Activated B cell treated with CpG ODN at 0.5 μM for 24 hours (primary cell): ENCODE data around the gene OR51E1. TPM values are rescaled to one million over a fixed set of nuclear protein-coding genes. Genes with fewer than 3 reads are reported as not detected.

ENCODE experiments used
- ATAC-seq: fragments of 200-7000 bp; cut with Tn5 transposase; one replicate; pipeline ENCODE4 v1.10.0; 2021; ENCODE audit warnings: low read depth, mild to moderate bottlenecking, moderate library complexity
- CTCF ChIA-PET: fragments of 350-600 bp; sonication (Branson Sonifier 250); formaldehyde crosslinking; loops from one replicate; lab custom pipeline; 2021; ENCODE audit warnings: antibody characterized with exemption; lab: Charles Lee
- POLR2A ChIA-PET: fragments of 350-600 bp; sonication (Branson Sonifier 250); formaldehyde crosslinking; loops from one replicate; lab custom pipeline; 2021; ENCODE audit warnings: antibody characterized with exemption; lab: Charles Lee
- DNase-seq: peaks from one replicate; pipeline ENCODE4 v3.0.0; 2022
- H3K27ac Mint-ChIP-seq: one replicate; pipeline ENCODE4 v1.8.0; 2020; ENCODE audit warnings: mixed read lengths
- H3K27me3 Mint-ChIP-seq: one replicate; pipeline ENCODE4 v1.8.0; 2021; ENCODE audit warnings: mixed read lengths
- H3K36me3 Mint-ChIP-seq: one replicate; pipeline ENCODE4 v1.8.0; 2021; ENCODE audit warnings: low read depth, mixed read lengths
- H3K4me1 Mint-ChIP-seq: one replicate; pipeline ENCODE4 v1.8.0; 2021; ENCODE audit warnings: mixed read lengths
- H3K4me3 Mint-ChIP-seq: one replicate; pipeline ENCODE4 v1.8.0; 2020; ENCODE audit warnings: mild to moderate bottlenecking, mixed read lengths
- H3K9me3 Mint-ChIP-seq: one replicate; pipeline ENCODE4 v1.8.0; 2020; ENCODE audit warnings: mixed read lengths
- CTCF ChIP-seq: fragments of 200-600 bp; IDR thresholded peaks from one replicate; pipeline ENCODE4 v1.8.0; 2022; ENCODE audit warnings: antibody characterized with exemption, mild to moderate bottlenecking
- intact Hi-C: fragments of 100-400 bp; cut with micrococcal nuclease; formaldehyde crosslinking; loops from one replicate; pipeline ENCODE4 v1.15.1; 2024
- total RNA-seq: library from RNA; stranded (reverse); gene quantifications from 2 replicates; pipeline ENCODE4 v1.2.3, GENCODE V29; 2022

OR51E1 gene
- total RNA-seq, 1 donor from 2014 or later: not detected

DNA sequence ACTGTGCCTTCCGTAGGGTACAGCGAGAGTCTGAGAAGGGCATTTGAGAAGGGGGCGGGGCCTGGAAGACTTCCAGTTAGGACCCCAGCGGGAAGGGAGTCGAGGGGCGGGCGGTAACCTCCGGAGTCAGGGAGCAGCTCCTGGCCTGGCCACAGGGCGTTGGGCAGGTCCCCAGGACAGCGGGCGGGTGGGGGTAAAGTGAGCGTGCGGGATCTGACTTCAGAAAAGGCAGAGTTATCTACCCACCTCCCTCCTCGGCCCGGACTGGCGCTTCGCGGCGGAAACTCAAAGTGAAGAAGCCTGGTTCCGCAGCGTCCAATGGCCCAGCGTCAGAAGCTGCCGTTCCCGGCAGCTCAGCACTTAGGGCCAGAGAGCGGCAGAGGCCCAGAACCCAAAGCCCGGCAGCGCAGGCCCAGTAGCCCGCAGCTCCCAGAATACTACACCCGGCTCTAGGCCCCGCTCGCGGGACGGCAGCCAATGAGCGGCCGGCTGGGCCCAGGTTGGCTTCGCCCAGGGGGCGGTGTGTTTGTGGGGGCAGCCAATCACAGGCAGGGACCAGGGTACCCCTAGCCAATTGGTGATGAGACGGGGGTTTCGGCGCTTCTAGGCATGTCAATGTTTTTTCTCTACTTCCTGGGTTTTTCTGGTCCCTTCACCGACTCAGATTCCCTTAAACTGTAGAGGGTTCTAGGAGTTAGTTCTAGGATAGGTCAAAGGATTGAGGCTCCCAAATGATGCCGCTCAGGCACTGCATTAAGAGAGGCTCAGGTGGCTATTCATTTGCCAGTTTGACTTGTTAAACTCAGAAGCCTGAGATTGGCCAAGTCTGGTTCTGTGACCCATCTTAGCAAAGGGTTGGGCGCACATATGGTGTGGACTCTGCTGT, 35.8 kb upstream of the OR51E1 start, which contains the start of gene TRIM68:
TRIM68 (minus strand) TSS at position 451 of the 886 bp plus-strand sequence. CDS start 2,727 bp downstream, outside the sequence.
- CTCF ChIA-PET: interaction anchor here (3.3 kb wide), 1 partner anchor 29 kb away, joined by 14 read pairs; the partner anchor contains the start of gene OR51D1
- DNase-seq: peak; percentile 87
- intact Hi-C loops: loop anchor here (1.0 to 10.0 kb wide), 5 partner anchors 215 to 1874 kb away; partner anchors contain the start of genes ARFIP2, FHIP1B, TIMM10B and TRIM21
- Mint-ChIP-seq H3K4me1 (peaks cover 43% of the 10 kb centered on the region), H3K4me3 (peak within 1 kb of the TSS; percentile 95), H3K27ac (peak within 1 kb of the TSS; percentile 91), H3K9me3 (no peaks in the 10 kb centered on the region), H3K36me3 (peaks cover 23% of the 10 kb centered on the region), H3K27me3 (no peaks in the 10 kb centered on the region)
- POLR2A ChIA-PET: interaction anchor here (0.7 to 1.7 kb wide), 2 partner anchors 406 to 1016 kb away, joined by 3 to 4 read pairs; partner anchors contain the start of gene TRIM34
- ATAC-seq: peak; percentile 100
- TF ChIP-seq CTCF: no peak

- intact Hi-C loops: no loop called here
- DNase-seq: no peak
Measured at GRCh38 chr11:4610258-4610935, 33.4 kb upstream of the OR51E1 start.

GRCh38 chr11:4611986-4612385, 31.8 kb upstream of the OR51E1 start:
- Mint-ChIP-seq H3K36me3 (peaks cover 6% of the 10 kb centered on the region), H3K27ac (no peak overlapping the region), H3K9me3 (no peaks in the 10 kb centered on the region), H3K27me3 (peaks cover 9% of the 10 kb centered on the region), H3K4me1 (peaks cover 33% of the 10 kb centered on the region), H3K4me3 (no peak overlapping the region)
- ChIA-PET POLR2A (no interaction called here), CTCF (interaction anchor here (1.6 kb wide), 1 partner anchor 25 kb away, joined by 4 read pairs; the partner anchor contains the start of gene OR51D1)
- DNase-seq (no peak), ATAC-seq (no peak)
- TF ChIP-seq CTCF: no peak
- intact Hi-C loops: no loop called here

More at GRCh38 chr11:4610258-4610935, 33.4 kb upstream of the OR51E1 start:
- ATAC-seq: no peak
- Mint-ChIP-seq H3K36me3 (peaks cover 6% of the 10 kb centered on the region), H3K27ac (peak overlapping the region; percentile 91), H3K9me3 (no peaks in the 10 kb centered on the region), H3K27me3 (peaks cover 1% of the 10 kb centered on the region), H3K4me1 (peaks cover 38% of the 10 kb centered on the region), H3K4me3 (peak overlapping the region; percentile 67)
- TF ChIP-seq CTCF: no peak
- CTCF ChIA-PET: no interaction called here
- POLR2A ChIA-PET: no interaction called here

GRCh38 chr11:4615856-4616444, 27.8 kb upstream of the OR51E1 start:
- no peak for ATAC-seq
- POLR2A ChIA-PET: no interaction called here
- no peak for TF ChIP-seq CTCF
- intact Hi-C loops: no loop called here
- DNase-seq: no peak
- Mint-ChIP-seq H3K4me3 (no peak overlapping the region), H3K9me3 (no peaks in the 10 kb centered on the region), H3K4me1 (no peaks in the 10 kb centered on the region), H3K27ac (no peak overlapping the region), H3K27me3 (peaks cover 16% of the 10 kb centered on the region), H3K36me3 (no peaks in the 10 kb centered on the region)
- CTCF ChIA-PET: no interaction called here
